Activated CD4-positive, CD25-positive, alpha-beta regulatory T cell treated with anti-CD3 and anti-CD28 coated beads, Interleukin-2, amount 50 U/mL, for 24 hours (primary cell): ENCODE data around the gene NEURL2.
"Not testable (repeated sequence)": the region's sequence is repeated elsewhere in the genome, so short reads cannot be mapped to it uniquely, and the experiment has no call there.

Experiments
- ATAC-seq, 2 donors: fragments of 150-1000 bp; cut with Tn5 transposase; one replicate each; pipeline ENCODE4 v1.10.0; 2021; ENCODE audit warnings: mild to moderate bottlenecking in 1 of 2, moderate library complexity in 1 of 2

The NEURL2 gene

DNA sequence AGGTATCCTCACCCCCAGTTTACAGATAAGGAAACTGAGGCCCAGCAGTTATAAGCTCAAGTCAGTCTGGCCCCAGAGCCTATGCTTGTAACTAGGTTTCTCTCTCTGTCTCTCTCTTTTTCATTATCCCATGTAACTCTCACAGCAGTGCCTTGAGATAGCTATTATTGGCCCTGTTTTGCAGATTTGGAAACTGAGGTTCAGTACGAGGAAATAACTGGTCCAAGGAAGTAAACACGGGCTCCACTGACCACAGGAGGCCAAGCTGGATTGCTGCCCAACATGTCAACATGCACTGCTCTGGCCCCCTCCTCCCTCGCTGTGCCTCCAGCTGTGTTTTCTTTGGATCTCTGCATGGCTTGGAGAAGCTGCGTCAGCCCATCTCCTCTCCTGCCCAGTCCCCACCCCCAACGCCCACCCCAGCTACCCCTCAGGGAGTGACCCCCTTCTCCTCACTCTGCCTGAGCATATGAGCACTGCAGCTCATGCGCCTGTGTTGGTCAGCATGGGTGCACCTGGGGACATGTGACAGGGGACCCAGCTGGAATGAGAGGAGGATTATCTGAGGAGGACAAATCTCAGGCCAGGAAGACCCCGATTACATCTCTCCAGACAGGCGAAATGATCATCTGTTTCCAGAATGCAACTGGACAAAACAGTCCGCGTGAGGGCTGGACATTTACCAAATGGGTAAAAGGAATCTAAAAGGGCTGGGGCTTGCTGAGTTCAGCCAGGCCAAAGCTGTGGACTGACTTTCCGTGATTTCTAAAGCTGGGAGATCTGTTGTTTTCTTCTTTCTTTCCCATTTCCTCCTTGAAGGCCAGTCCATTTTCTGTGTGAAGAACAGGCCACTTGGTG is 28.8 kb upstream of the NEURL2 start:
- ATAC-seq, result no peak

DNA sequence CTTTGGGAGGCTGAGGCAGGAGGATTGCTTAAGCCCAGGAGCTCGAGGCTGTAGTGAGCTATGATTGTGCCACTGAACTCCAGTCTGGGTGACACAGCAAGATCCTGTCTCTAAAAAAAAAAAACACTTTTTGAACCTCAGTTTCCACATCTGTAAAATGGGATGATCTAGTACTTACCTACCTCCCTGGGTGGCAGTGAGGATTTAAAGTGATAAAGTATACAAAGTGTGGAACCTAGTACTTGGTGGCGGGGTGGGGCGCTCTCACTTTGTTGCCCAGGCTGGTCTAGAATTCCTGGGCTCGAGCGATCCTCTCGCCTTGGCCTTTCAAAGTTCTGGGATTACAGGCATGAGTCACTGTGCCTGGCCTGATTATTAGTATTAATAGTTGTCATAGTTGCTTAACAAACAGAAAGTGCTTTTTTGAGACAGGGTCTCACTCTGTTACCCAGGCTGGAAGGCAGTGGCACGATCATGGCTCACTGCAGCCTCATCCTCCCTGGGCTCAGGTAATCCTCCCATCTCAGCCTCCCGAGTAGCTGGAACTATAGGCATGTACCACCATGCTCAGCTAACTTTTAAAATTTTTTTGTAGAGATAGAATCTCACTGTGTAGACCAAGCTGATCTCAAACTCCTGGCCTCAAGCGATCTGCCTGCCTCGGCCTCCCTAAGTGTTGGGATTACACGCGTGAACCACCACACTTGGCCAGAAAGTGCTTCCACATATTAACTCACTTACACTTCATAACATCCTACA is 27.9 kb upstream of the NEURL2 start:
- no peak for ATAC-seq

GRCh38 chr20:45918182-45918737 is 27.3 kb upstream of the NEURL2 start:
- ATAC-seq, result no peak

- ATAC-seq, result no peak
Observed at GRCh38 chr20:45917790-45918141, 26.8 kb upstream of the NEURL2 start.

- ATAC-seq, result no peak
Observed at GRCh38 chr20:45913116-45913515, 22.1 kb upstream of the NEURL2 start.

- ATAC-seq, result no peak
Observed at GRCh38 chr20:45912344-45912682, 21.3 kb upstream of the NEURL2 start.

- ATAC-seq, result peak in 1 of 2 donors; percentile 12
Observed at GRCh38 chr20:45911486-45912343, 20.7 kb upstream of the NEURL2 start, which contains the start of gene PLTP. PLTP (minus strand) TSS chr20:45912155; CDS start chr20:45911452, 703 bp downstream.

DNA sequence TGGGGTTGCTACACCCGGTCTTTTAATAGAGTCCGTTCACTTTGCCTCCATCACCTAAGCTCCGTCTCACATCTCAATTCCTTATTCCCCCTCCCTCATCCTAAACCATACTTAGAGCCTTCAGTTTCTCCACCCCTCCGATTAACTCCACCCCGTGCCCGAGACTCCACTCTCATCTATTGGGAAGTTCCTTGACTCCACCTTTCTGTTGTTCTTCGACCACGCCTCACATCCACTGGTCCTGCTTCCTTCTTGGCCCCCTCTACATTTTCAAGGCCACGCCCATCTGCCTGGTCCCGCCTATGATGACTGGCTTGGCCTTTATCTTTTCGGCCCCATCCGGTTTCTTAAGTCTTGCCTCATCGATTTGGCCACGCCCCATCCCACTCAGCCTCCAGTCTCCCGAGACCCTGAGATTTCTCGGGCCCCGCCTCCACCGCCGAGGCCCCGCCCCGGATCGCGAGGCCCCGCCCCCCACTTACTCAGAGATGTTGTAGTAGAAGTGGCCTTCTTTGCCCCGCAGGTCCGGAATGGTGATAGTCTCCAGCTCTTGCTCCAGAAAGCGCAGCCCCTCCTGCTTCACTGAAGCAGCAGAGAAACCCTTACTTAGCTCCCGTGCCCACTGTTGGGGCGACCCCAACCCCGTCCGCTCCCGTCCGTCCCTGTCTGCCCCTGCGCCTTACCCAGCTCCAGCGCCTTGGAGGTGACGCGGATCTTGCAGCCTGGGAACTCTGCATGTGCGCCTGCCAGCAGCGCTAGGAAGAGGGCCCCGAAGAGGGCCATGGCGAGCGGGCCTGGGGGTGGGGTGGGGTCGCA is 19.9 kb upstream of the NEURL2 start:
- peak; percentile 93 to 95 for ATAC-seq

- no peak for ATAC-seq
Observed at GRCh38 chr20:45909817-45910669, 19.0 kb upstream of the NEURL2 start.

- no peak for ATAC-seq
Observed at GRCh38 chr20:45909336-45909808, 18.4 kb upstream of the NEURL2 start.

DNA sequence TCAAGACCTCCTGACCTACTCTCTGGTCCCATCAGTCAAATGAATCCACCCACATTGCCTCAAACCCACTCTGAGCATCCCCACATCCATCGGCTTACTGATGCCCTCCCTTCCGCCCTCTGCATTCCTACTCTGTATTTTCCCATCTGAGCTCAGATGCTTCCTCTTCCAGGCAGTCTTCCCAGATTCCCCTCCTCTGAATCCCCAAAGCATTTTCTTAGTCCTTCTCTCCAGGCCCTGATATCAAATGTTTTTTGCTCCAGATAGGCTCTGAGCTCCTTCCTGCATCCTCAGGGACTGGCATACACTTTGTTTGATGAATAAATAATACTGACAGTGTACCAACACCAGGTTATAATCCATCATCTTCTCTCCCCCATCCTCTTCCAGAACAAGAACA is 17.1 kb upstream of the NEURL2 start:
- ATAC-seq, result no peak

- no peak for ATAC-seq
Observed at GRCh38 chr20:45907219-45907948, 16.4 kb upstream of the NEURL2 start.

DNA sequence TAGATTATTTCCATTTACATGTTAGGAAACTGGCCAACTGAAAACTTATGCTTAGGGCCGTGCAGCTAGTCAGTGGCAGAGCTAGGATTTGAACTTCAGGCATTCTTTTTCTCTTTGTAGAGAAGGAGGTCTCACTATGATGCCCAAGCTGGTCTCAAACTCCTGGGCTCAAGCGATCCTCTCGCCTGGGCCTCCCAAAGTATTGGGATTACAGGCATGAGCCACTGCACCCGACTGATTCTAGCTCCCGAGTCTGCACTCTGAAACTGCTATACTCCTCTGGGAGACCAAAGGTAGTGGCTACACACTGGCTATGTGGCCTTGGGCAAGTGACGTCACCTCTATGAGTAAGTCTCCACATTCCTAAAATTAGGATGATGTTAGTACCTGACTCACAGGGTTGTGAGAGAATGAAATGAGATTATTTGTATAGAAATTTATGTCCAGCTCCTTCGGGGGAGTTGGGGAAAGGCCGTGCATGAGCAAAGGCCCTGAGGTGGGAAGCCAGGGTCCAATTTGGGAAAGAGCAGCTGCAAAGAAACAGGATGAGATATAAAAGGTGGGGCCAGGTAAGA is 14.6 kb upstream of the NEURL2 start:
- no peak for ATAC-seq

GRCh38 chr20:45904583-45905504 is 13.8 kb upstream of the NEURL2 start:
- ATAC-seq, result no peak

GRCh38 chr20:45902199-45902701 is 11.2 kb upstream of the NEURL2 start:
- ATAC-seq, result no peak

GRCh38 chr20:45901332-45901731 is 10.3 kb upstream of the NEURL2 start:
- not testable (repeated sequence) for ATAC-seq

DNA sequence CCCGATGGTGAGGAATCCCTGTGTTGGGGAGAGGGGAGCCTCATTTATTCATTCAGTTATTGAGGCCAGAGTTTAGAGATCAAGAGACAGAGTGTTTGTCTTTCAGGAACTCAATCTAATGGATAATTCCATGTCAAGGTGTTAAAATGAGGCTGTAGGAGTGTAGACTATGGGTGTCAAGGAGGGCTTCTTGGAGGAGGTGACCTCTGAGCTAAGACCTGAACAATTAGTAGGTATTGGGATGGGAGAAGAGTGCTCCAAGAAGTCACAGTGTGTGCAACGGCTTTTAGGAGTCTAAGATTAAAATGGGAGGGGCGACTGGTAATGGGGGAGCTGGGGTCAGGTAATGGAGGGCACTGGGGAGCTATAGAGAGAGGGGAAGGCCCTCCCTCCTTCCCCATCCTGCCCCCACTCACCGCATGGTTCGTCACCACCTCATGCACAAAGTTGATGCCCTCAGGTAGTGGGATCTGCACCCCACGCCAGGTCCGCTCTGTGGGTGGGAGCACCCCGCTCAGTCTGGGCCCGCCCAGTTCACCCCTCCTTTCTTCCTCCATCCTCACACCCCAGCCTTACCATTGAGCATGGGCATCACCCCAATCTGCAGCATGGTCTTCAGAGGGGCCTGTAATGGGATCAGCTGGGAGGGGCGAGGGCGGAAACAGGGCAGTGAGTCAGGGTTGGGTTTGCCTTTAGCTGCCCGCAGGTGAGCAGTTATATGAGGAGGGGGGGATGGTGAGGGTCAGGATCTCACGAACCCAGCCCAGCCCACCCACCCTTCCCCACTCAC is 8.2 kb upstream of the NEURL2 start:
- ATAC-seq, result no peak
